HepG2 (cell line): ENCODE measurements around the gene RBMS2.

Experiments
- CBX5 ChIP-seq: sonication (generic); formaldehyde crosslinking; IDR thresholded peaks from 2 replicates; pipeline ENCODE4 v1.4.0; 2020; ENCODE audit warnings: missing genetic modification reagents, borderline replicate concordance
- FOXM1 ChIP-seq: sonication (generic); formaldehyde crosslinking; IDR thresholded peaks from 2 replicates; pipeline ENCODE4 v1.5.0; 2020; ENCODE audit warnings: missing genetic modification reagents
- HES4 ChIP-seq: sonication (generic); formaldehyde crosslinking; IDR thresholded peaks from 2 replicates; pipeline ENCODE4 v1.9.0; 2021; ENCODE audit warnings: mild to moderate bottlenecking, missing genetic modification reagents, borderline replicate concordance
- KAT2B ChIP-seq: fragments of 150-350 bp; IDR thresholded peaks from 2 replicates; pipeline ENCODE4 v1.6.1; 2014; ENCODE audit warnings: low read depth, low read length, borderline replicate concordance
- MAFF ChIP-seq: IDR thresholded peaks from 2 replicates; pipeline ENCODE4 v1.6.1; 2011; ENCODE audit warnings: low read depth, low read length, improper control_type of control experiment
- NCOA1 ChIP-seq: sonication (generic); formaldehyde crosslinking; IDR thresholded peaks from 2 replicates; pipeline ENCODE4 v1.9.0; 2021; ENCODE audit warnings: missing genetic modification reagents
- POLR2AphosphoS5 ChIP-seq: IDR thresholded peaks from 2 replicates; pipeline ENCODE4 v1.6.1; 2012; ENCODE audit warnings: low read depth, low read length
- RARA ChIP-seq: IDR thresholded peaks from 2 replicates; pipeline ENCODE4 v1.6.1; 2016; ENCODE audit warnings: missing genetic modification reagents, missing compliant biosample characterization
- RFX5 ChIP-seq: IDR thresholded peaks from 2 replicates; pipeline ENCODE4 v1.6.1; 2011; ENCODE audit warnings: low read depth, low read length, improper control_type of control experiment
- TAF1 ChIP-seq: sonication (generic); formaldehyde crosslinking; IDR thresholded peaks from 2 replicates; pipeline ENCODE4 v1.4.0; 2020; ENCODE audit warnings: missing genetic modification reagents
- ZNF644 ChIP-seq: IDR thresholded peaks from 2 replicates; pipeline ENCODE4 v1.6.1; 2016; ENCODE audit warnings: low read depth
- TF ChIP-seq, protein P1 (sequence below): fragments of 450-650 bp; IDR thresholded peaks from 2 replicates; pipeline ENCODE4 v1.6.1; 2017; ENCODE audit warnings: mild to moderate bottlenecking
- TF ChIP-seq, protein P2 (sequence below): sonication (generic); formaldehyde crosslinking; IDR thresholded peaks from 2 replicates; pipeline ENCODE4 v1.4.0; 2020; ENCODE audit warnings: mild to moderate bottlenecking, missing genetic modification reagents
- TF ChIP-seq, protein P3 (sequence below): fragments of 450-650 bp; IDR thresholded peaks from 2 replicates; pipeline ENCODE4 v1.6.1; 2017

DNA sequence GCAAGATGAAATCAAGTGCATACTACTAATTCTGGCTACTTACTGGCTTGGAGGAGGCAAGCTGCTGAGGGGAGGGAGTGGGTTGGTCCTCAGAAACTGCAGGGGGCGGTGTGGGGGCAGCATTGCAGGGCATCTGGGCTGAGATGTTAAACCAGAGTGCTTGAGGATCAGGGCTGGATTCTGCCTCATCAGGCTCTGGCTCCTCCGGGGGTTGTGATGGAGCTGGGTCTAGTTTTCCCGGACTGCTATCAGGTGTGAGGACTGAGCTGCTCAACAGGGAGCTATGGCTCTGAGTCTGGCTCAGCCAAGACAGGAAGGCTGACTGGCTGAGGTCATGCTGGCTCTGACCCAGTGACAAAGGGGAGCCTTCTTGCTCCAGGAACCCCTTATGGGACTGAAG is 79.9 kb downstream of the RBMS2 start:
- TF ChIP-seq ZNF644 (CRISPR knock-in tag) (no peak), RFX5 (no peak), TAF1 (CRISPR knock-in tag) (no peak), RARA (CRISPR knock-in tag) (no peak), CBX5 (CRISPR knock-in tag) (no peak), MAFF (no peak), KAT2B (no peak), NCOA1 (CRISPR knock-in tag) (no peak), FOXM1 (CRISPR knock-in tag) (no peak), POLR2AphosphoS5 (no peak), HES4 (CRISPR knock-in tag) (no peak)
- TF ChIP-seq, protein P1, sequence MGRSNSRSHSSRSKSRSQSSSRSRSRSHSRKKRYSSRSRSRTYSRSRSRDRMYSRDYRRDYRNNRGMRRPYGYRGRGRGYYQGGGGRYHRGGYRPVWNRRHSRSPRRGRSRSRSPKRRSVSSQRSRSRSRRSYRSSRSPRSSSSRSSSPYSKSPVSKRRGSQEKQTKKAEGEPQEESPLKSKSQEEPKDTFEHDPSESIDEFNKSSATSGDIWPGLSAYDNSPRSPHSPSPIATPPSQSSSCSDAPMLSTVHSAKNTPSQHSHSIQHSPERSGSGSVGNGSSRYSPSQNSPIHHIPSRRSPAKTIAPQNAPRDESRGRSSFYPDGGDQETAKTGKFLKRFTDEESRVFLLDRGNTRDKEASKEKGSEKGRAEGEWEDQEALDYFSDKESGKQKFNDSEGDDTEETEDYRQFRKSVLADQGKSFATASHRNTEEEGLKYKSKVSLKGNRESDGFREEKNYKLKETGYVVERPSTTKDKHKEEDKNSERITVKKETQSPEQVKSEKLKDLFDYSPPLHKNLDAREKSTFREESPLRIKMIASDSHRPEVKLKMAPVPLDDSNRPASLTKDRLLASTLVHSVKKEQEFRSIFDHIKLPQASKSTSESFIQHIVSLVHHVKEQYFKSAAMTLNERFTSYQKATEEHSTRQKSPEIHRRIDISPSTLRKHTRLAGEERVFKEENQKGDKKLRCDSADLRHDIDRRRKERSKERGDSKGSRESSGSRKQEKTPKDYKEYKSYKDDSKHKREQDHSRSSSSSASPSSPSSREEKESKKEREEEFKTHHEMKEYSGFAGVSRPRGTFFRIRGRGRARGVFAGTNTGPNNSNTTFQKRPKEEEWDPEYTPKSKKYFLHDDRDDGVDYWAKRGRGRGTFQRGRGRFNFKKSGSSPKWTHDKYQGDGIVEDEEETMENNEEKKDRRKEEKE, result no peak
- TF ChIP-seq, protein P2, sequence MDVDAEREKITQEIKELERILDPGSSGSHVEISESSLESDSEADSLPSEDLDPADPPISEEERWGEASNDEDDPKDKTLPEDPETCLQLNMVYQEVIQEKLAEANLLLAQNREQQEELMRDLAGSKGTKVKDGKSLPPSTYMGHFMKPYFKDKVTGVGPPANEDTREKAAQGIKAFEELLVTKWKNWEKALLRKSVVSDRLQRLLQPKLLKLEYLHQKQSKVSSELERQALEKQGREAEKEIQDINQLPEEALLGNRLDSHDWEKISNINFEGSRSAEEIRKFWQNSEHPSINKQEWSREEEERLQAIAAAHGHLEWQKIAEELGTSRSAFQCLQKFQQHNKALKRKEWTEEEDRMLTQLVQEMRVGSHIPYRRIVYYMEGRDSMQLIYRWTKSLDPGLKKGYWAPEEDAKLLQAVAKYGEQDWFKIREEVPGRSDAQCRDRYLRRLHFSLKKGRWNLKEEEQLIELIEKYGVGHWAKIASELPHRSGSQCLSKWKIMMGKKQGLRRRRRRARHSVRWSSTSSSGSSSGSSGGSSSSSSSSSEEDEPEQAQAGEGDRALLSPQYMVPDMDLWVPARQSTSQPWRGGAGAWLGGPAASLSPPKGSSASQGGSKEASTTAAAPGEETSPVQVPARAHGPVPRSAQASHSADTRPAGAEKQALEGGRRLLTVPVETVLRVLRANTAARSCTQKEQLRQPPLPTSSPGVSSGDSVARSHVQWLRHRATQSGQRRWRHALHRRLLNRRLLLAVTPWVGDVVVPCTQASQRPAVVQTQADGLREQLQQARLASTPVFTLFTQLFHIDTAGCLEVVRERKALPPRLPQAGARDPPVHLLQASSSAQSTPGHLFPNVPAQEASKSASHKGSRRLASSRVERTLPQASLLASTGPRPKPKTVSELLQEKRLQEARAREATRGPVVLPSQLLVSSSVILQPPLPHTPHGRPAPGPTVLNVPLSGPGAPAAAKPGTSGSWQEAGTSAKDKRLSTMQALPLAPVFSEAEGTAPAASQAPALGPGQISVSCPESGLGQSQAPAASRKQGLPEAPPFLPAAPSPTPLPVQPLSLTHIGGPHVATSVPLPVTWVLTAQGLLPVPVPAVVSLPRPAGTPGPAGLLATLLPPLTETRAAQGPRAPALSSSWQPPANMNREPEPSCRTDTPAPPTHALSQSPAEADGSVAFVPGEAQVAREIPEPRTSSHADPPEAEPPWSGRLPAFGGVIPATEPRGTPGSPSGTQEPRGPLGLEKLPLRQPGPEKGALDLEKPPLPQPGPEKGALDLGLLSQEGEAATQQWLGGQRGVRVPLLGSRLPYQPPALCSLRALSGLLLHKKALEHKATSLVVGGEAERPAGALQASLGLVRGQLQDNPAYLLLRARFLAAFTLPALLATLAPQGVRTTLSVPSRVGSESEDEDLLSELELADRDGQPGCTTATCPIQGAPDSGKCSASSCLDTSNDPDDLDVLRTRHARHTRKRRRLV (CRISPR knock-in tag), result no peak
- TF ChIP-seq, protein P3, sequence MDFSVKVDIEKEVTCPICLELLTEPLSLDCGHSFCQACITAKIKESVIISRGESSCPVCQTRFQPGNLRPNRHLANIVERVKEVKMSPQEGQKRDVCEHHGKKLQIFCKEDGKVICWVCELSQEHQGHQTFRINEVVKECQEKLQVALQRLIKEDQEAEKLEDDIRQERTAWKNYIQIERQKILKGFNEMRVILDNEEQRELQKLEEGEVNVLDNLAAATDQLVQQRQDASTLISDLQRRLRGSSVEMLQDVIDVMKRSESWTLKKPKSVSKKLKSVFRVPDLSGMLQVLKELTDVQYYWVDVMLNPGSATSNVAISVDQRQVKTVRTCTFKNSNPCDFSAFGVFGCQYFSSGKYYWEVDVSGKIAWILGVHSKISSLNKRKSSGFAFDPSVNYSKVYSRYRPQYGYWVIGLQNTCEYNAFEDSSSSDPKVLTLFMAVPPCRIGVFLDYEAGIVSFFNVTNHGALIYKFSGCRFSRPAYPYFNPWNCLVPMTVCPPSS, result no peak
